ENCODE data around the gene MPC1. TPM values are rescaled to one million over a fixed set of nuclear protein-coding genes. Genes with fewer than 3 reads are reported as not detected.
"Not testable (repeated sequence)": the region's sequence is repeated elsewhere in the genome, so short reads cannot be mapped to it uniquely, and the experiment has no call there.

Gene MPC1
- total RNA-seq, 1 donor from 2014 or later, result 15.1 TPM

GRCh38 chr6:166379103-166379586 lies 3.6 kb downstream of the MPC1 start:
- no peak for DNase-seq

- DNase-seq, result no peak
These were observed 5.0 kb downstream of the MPC1 start for GRCh38 chr6:166377721-166378120.

GRCh38 chr6:166375013-166375412 lies 7.7 kb downstream of the MPC1 start:
- no peak for DNase-seq

GRCh38 chr6:166370489-166370888 lies 12.3 kb downstream of the MPC1 start:
- DNase-seq, result no peak

- DNase-seq, result no peak
These were observed 13.0 kb downstream of the MPC1 start for GRCh38 chr6:166369782-166370181.

GRCh38 chr6:166366921-166367320 lies 15.8 kb downstream of the MPC1 start:
- no peak for DNase-seq

- DNase-seq, result no peak
These were observed 16.9 kb downstream of the MPC1 start for GRCh38 chr6:166365806-166366205.

- DNase-seq, result peak; percentile 84
These were observed 17.5 kb downstream of the MPC1 start for GRCh38 chr6:166365221-166365620.

- DNase-seq, result no peak
These were observed 18.3 kb downstream of the MPC1 start for GRCh38 chr6:166364456-166364855.

- DNase-seq, result not testable (repeated sequence)
These were observed 20.3 kb downstream of the MPC1 start for GRCh38 chr6:166362427-166362826.

GRCh38 chr6:166361077-166361429 lies 21.7 kb downstream of the MPC1 start:
- DNase-seq, result no peak

GRCh38 chr6:166360243-166361076 lies 22.3 kb downstream of the MPC1 start:
- DNase-seq, result no peak

- DNase-seq, result no peak
These were observed 27.2 kb downstream of the MPC1 start for GRCh38 chr6:166355552-166355951.

- DNase-seq, result no peak
These were observed 27.8 kb downstream of the MPC1 start for GRCh38 chr6:166354965-166355364.

GRCh38 chr6:166354143-166354542 lies 28.6 kb downstream of the MPC1 start:
- DNase-seq, result no peak

- DNase-seq, result no peak
These were observed 29.2 kb downstream of the MPC1 start for GRCh38 chr6:166353507-166353906.

- no peak for DNase-seq
These were observed 29.8 kb downstream of the MPC1 start for GRCh38 chr6:166352923-166353322.

GRCh38 chr6:166351715-166352285 lies 30.9 kb downstream of the MPC1 start:
- peak; percentile 41 for DNase-seq

GRCh38 chr6:166348305-166348949 lies 34.3 kb downstream of the MPC1 start:
- no peak for DNase-seq

- DNase-seq, result no peak
These were observed 35.8 kb downstream of the MPC1 start for GRCh38 chr6:166346965-166347364.

GRCh38 chr6:166346449-166346848 lies 36.3 kb downstream of the MPC1 start:
- no peak for DNase-seq

GRCh38 chr6:166345672-166346071 lies 37.1 kb downstream of the MPC1 start:
- not testable (repeated sequence) for DNase-seq

GRCh38 chr6:166344921-166345320 lies 37.8 kb downstream of the MPC1 start:
- not testable (repeated sequence) for DNase-seq

- no peak for DNase-seq
These were observed 38.5 kb downstream of the MPC1 start for GRCh38 chr6:166344240-166344639.
